Measurements from ENCODE around the gene NOVA2.

GRCh38 chr19:45890877-45891276 lies 82.8 kb downstream of the NOVA2 start:
- TF ChIP-seq POLR2A (IDR thresholded peaks at IDR 0.05; ENCODE audit: low read depth, low read length) (no peak), TAF1 (IDR thresholded peaks at IDR 0.05; ENCODE audit: low read depth, low read length) (no peak), POLR2AphosphoS5 (IDR thresholded peaks at IDR 0.05; ENCODE audit: low read depth, low read length) (no peak), SPI1 (IDR thresholded peaks at IDR 0.05; ENCODE audit: low read depth, low read length) (no peak), PAX5 (IDR thresholded peaks at IDR 0.05; ENCODE audit: insufficient read depth, low read length, severe bottlenecking) (no peak), POU2F2 (IDR thresholded peaks at IDR 0.05; ENCODE audit: low read depth, low read length) (no peak)
